Transverse colon (tissue), 3 donors: Measurements from ENCODE around the gene PKN1.

Experiments
- EP300 ChIP-seq: sonication (generic); formaldehyde crosslinking; IDR thresholded peaks from one replicate; pipeline ENCODE4 v1.6.1; 2017; ENCODE audit warnings: antibody characterized with exemption, low read depth
- POLR2A ChIP-seq: fragments of 450-650 bp; IDR thresholded peaks from one replicate; pipeline ENCODE4 v1.6.1; 2016; ENCODE audit warnings: antibody characterized with exemption, mild to moderate bottlenecking, moderate library complexity
- TF ChIP-seq, protein P1 (sequence below), 5 experiments: fragments of 200-600 bp in 3 of 5; fragments of 450-650 bp in 2 of 5; sonication (generic) in 3 of 5; IDR thresholded peaks; 1 replicate in 2 of 5; 2 replicates in 3 of 5; pipeline ENCODE4 v1.5.1; 2016 to 2017; ENCODE audit warnings: antibody characterized with exemption in 5 of 5, inconsistent platforms in 3 of 5, mild to moderate bottlenecking in 2 of 5, moderate library complexity in 1 of 5

GRCh38 chr19:14494910-14495671 lies 62.0 kb downstream of the PKN1 start:
- TF ChIP-seq, protein P1, sequence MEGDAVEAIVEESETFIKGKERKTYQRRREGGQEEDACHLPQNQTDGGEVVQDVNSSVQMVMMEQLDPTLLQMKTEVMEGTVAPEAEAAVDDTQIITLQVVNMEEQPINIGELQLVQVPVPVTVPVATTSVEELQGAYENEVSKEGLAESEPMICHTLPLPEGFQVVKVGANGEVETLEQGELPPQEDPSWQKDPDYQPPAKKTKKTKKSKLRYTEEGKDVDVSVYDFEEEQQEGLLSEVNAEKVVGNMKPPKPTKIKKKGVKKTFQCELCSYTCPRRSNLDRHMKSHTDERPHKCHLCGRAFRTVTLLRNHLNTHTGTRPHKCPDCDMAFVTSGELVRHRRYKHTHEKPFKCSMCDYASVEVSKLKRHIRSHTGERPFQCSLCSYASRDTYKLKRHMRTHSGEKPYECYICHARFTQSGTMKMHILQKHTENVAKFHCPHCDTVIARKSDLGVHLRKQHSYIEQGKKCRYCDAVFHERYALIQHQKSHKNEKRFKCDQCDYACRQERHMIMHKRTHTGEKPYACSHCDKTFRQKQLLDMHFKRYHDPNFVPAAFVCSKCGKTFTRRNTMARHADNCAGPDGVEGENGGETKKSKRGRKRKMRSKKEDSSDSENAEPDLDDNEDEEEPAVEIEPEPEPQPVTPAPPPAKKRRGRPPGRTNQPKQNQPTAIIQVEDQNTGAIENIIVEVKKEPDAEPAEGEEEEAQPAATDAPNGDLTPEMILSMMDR (IDR thresholded peaks at IDR 0.05) = no peak
- no peak for TF ChIP-seq POLR2A
- TF ChIP-seq EP300 = no peak
